ENCODE data around the gene PAPPA. TPM values are rescaled to one million over a fixed set of nuclear protein-coding genes. Genes with fewer than 3 reads are reported as not detected.

PAPPA gene
- total and polyA plus RNA-seq, 2 donors = 0.28 to 0.34 TPM

- Histone ChIP-seq H3K27me3 (ENCODE audit: control insufficient read depth in 2 of 2, insufficient read depth in 1 of 2, low read length in 1 of 2) (no peaks in the 10 kb centered on the region), H3K9me3 (ENCODE audit: control insufficient read depth in 2 of 2, insufficient read depth in 1 of 2, low read length in 1 of 2) (no peaks in the 10 kb centered on the region), H3K36me3 (ENCODE audit: control insufficient read depth in 2 of 2, insufficient read depth in 2 of 2, low read length in 1 of 2) (no peaks in the 10 kb centered on the region), H3K27ac (ENCODE audit: low read depth in 1 of 2, low read length in 1 of 2) (no peak overlapping the region), H3K4me1 (ENCODE audit: control insufficient read depth in 2 of 2, insufficient read depth in 2 of 2, low read length in 2 of 2) (no peaks in the 10 kb centered on the region), H3K4me3 (ENCODE audit: low read length in 2 of 2) (no peak overlapping the region)
- no peak for DNase-seq (ENCODE audit: low read depth in 6 of 9, low spot score in 9 of 9)
- 92% methylated on average over 3 of the region's 3 CpGs for WGBS
These were observed 165.9 kb downstream of the PAPPA start for GRCh38 chr9:116319480-116319879.

DNA sequence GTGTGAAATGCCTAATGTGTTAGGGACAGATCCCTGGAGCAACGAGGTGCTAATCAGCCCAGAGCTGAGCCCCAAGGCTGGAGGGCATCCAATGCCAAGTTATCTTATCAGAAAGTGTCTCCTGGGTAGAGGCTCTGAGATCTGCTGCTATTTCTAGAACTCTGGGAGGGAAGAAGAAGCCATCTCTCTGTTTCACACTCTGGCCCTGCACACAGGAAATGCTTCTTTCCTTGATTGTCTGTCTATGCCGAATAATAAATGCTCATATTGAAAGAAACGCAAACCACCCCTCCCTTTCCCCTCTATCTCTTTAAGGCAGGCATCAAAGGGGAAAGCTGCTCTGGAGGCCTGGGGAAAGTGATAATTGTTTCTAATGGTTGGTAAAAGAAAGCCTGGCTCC lies 166.7 kb downstream of the PAPPA start:
- 56% methylated on average over 3 of the region's 3 CpGs for WGBS
- Histone ChIP-seq H3K27ac (ENCODE audit: low read depth in 1 of 2, low read length in 1 of 2) (no peak overlapping the region), H3K36me3 (ENCODE audit: control insufficient read depth in 2 of 2, insufficient read depth in 2 of 2, low read length in 1 of 2) (no peaks in the 10 kb centered on the region), H3K4me1 (ENCODE audit: control insufficient read depth in 2 of 2, insufficient read depth in 2 of 2, low read length in 2 of 2) (no peaks in the 10 kb centered on the region), H3K4me3 (ENCODE audit: low read length in 2 of 2) (no peak overlapping the region), H3K27me3 (ENCODE audit: control insufficient read depth in 2 of 2, insufficient read depth in 1 of 2, low read length in 1 of 2) (no peaks in the 10 kb centered on the region), H3K9me3 (ENCODE audit: control insufficient read depth in 2 of 2, insufficient read depth in 1 of 2, low read length in 1 of 2) (no peaks in the 10 kb centered on the region)
- no peak for DNase-seq (ENCODE audit: low read depth in 6 of 9, low spot score in 9 of 9)

- Histone ChIP-seq H3K9me3 (ENCODE audit: control insufficient read depth in 2 of 2, insufficient read depth in 1 of 2, low read length in 1 of 2) (no peaks in the 10 kb centered on the region), H3K27ac (ENCODE audit: low read depth in 1 of 2, low read length in 1 of 2) (no peak overlapping the region), H3K36me3 (ENCODE audit: control insufficient read depth in 2 of 2, insufficient read depth in 2 of 2, low read length in 1 of 2) (no peaks in the 10 kb centered on the region), H3K4me3 (ENCODE audit: low read length in 2 of 2) (no peak overlapping the region), H3K27me3 (ENCODE audit: control insufficient read depth in 2 of 2, insufficient read depth in 1 of 2, low read length in 1 of 2) (no peaks in the 10 kb centered on the region), H3K4me1 (ENCODE audit: control insufficient read depth in 2 of 2, insufficient read depth in 2 of 2, low read length in 2 of 2) (no peaks in the 10 kb centered on the region)
- no peak for DNase-seq (ENCODE audit: low read depth in 6 of 9, low spot score in 9 of 9)
- WGBS = 98% methylated on average over 2 of the region's 2 CpGs
These were observed 168.9 kb downstream of the PAPPA start for GRCh38 chr9:116322521-116322920.

DNA sequence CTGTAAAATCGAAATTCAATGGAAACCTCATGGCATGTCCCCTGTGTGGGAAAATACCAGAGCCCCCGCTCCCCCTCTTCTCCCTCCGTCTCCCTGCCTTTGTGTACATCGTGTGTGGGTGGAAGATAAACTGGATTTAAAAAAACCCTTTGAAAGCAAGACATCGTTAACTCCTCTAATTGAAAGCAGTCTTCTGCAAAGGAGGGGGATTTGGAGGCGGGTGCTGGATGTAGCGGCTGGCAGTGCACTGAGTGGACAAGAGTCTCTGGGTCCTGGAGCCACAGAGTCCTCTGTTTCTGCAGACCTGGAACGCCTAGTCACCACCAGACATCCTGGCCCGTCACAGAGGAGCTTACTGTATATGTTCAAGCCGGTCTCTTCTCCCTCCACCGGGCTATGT lies 169.4 kb downstream of the PAPPA start:
- DNase-seq (ENCODE audit: low read depth in 6 of 9, low spot score in 9 of 9) = no peak
- H3K4me1 ChIP-seq (ENCODE audit: control insufficient read depth in 2 of 2, insufficient read depth in 2 of 2, low read length in 2 of 2) = no peaks in the 10 kb centered on the region
- no peaks in the 10 kb centered on the region for H3K9me3 ChIP-seq (ENCODE audit: control insufficient read depth in 2 of 2, insufficient read depth in 1 of 2, low read length in 1 of 2)
- H3K36me3 ChIP-seq (ENCODE audit: control insufficient read depth in 2 of 2, insufficient read depth in 2 of 2, low read length in 1 of 2) = no peaks in the 10 kb centered on the region
- no peaks in the 10 kb centered on the region for H3K27me3 ChIP-seq (ENCODE audit: control insufficient read depth in 2 of 2, insufficient read depth in 1 of 2, low read length in 1 of 2)
- H3K4me3 ChIP-seq (ENCODE audit: low read length in 2 of 2) = no peak overlapping the region
- 75% methylated on average over 11 of the region's 11 CpGs for WGBS
- H3K27ac ChIP-seq (ENCODE audit: low read depth in 1 of 2, low read length in 1 of 2) = no peak overlapping the region

GRCh38 chr9:116323571-116323970 lies 170.0 kb downstream of the PAPPA start:
- H3K27me3 ChIP-seq (ENCODE audit: control insufficient read depth in 2 of 2, insufficient read depth in 1 of 2, low read length in 1 of 2) = no peaks in the 10 kb centered on the region
- no peak for DNase-seq (ENCODE audit: low read depth in 6 of 9, low spot score in 9 of 9)
- H3K4me3 ChIP-seq (ENCODE audit: low read length in 2 of 2) = no peak overlapping the region
- H3K27ac ChIP-seq (ENCODE audit: low read depth in 1 of 2, low read length in 1 of 2) = no peak overlapping the region
- no peaks in the 10 kb centered on the region for H3K9me3 ChIP-seq (ENCODE audit: control insufficient read depth in 2 of 2, insufficient read depth in 1 of 2, low read length in 1 of 2)
- H3K4me1 ChIP-seq (ENCODE audit: control insufficient read depth in 2 of 2, insufficient read depth in 2 of 2, low read length in 2 of 2) = no peaks in the 10 kb centered on the region
- no peaks in the 10 kb centered on the region for H3K36me3 ChIP-seq (ENCODE audit: control insufficient read depth in 2 of 2, insufficient read depth in 2 of 2, low read length in 1 of 2)

DNA sequence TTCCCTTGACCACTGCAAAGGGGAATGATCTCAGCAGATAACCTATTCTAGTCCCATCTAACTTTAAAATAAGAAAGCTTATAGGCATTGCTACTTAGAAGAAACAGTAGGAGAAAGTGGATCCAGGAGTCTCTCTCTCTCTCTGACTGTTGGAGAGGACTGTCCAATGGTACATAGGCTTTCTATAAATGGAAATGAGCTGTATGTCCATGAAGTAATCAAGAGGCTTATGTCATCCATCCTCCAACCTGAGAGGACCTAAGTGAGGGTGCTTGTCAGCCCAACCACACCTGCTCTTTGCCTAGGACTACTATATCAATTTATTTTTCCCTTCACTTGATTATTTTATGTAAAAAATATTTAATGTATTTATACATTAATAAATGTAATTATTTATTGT lies 172.3 kb downstream of the PAPPA start:
- H3K27me3 ChIP-seq (ENCODE audit: control insufficient read depth in 2 of 2, insufficient read depth in 1 of 2, low read length in 1 of 2) = no peaks in the 10 kb centered on the region
- H3K4me3 ChIP-seq (ENCODE audit: low read length in 2 of 2) = no peak overlapping the region
- H3K27ac ChIP-seq (ENCODE audit: low read depth in 1 of 2, low read length in 1 of 2) = no peak overlapping the region
- DNase-seq (ENCODE audit: low read depth in 6 of 9, low spot score in 9 of 9) = no peak
- no peaks in the 10 kb centered on the region for H3K9me3 ChIP-seq (ENCODE audit: control insufficient read depth in 2 of 2, insufficient read depth in 1 of 2, low read length in 1 of 2)
- no peaks in the 10 kb centered on the region for H3K36me3 ChIP-seq (ENCODE audit: control insufficient read depth in 2 of 2, insufficient read depth in 2 of 2, low read length in 1 of 2)
- no peaks in the 10 kb centered on the region for H3K4me1 ChIP-seq (ENCODE audit: control insufficient read depth in 2 of 2, insufficient read depth in 2 of 2, low read length in 2 of 2)

- H3K27ac ChIP-seq (ENCODE audit: low read depth in 1 of 2, low read length in 1 of 2) = no peak overlapping the region
These were observed 174.3 kb downstream of the PAPPA start for GRCh38 chr9:116327701-116328405.

DNA sequence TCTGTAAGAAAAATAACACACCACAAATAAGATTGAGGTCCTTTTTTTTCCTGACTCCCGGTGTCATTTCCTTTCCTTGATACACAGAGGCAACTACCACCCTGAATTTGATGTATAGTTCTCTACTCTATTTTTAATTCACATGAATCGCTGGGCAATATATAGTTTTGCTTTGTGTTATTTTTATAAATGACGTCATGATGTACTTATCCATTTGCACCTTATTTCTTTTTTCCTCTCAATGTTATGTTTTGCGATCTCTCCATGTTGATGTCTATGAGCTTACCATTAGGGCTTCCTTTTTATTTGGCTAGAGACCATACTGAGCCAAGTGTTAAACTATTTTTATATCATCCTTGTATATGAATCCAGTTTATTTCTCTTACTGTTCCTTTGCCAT lies 175.9 kb downstream of the PAPPA start:
- Histone ChIP-seq H3K9me3 (ENCODE audit: control insufficient read depth in 2 of 2, insufficient read depth in 1 of 2, low read length in 1 of 2) (no peaks in the 10 kb centered on the region), H3K36me3 (ENCODE audit: control insufficient read depth in 2 of 2, insufficient read depth in 2 of 2, low read length in 1 of 2) (no peaks in the 10 kb centered on the region), H3K27ac (ENCODE audit: low read depth in 1 of 2, low read length in 1 of 2) (no peak overlapping the region), H3K4me3 (ENCODE audit: low read length in 2 of 2) (no peak overlapping the region), H3K27me3 (ENCODE audit: control insufficient read depth in 2 of 2, insufficient read depth in 1 of 2, low read length in 1 of 2) (no peaks in the 10 kb centered on the region), H3K4me1 (ENCODE audit: control insufficient read depth in 2 of 2, insufficient read depth in 2 of 2, low read length in 2 of 2) (no peaks in the 10 kb centered on the region)
- 90% methylated on average over 4 of the region's 4 CpGs for WGBS
- no peak for DNase-seq (ENCODE audit: low read depth in 6 of 9, low spot score in 9 of 9)

More at GRCh38 chr9:116327701-116328405, 174.3 kb downstream of the PAPPA start:
- Histone ChIP-seq H3K27me3 (ENCODE audit: control insufficient read depth in 2 of 2, insufficient read depth in 1 of 2, low read length in 1 of 2) (no peaks in the 10 kb centered on the region), H3K4me1 (ENCODE audit: control insufficient read depth in 2 of 2, insufficient read depth in 2 of 2, low read length in 2 of 2) (no peaks in the 10 kb centered on the region), H3K9me3 (ENCODE audit: control insufficient read depth in 2 of 2, insufficient read depth in 1 of 2, low read length in 1 of 2) (no peaks in the 10 kb centered on the region), H3K36me3 (ENCODE audit: control insufficient read depth in 2 of 2, insufficient read depth in 2 of 2, low read length in 1 of 2) (no peaks in the 10 kb centered on the region), H3K4me3 (ENCODE audit: low read length in 2 of 2) (no peak overlapping the region)
- WGBS = 70% methylated on average over 4 of the region's 4 CpGs
- DNase-seq (ENCODE audit: low read depth in 6 of 9, low spot score in 9 of 9) = no peak

GRCh38 chr9:116331241-116331640 lies 177.7 kb downstream of the PAPPA start:
- H3K36me3 ChIP-seq (ENCODE audit: control insufficient read depth in 2 of 2, insufficient read depth in 2 of 2, low read length in 1 of 2) = no peaks in the 10 kb centered on the region
- no peaks in the 10 kb centered on the region for H3K27me3 ChIP-seq (ENCODE audit: control insufficient read depth in 2 of 2, insufficient read depth in 1 of 2, low read length in 1 of 2)
- WGBS = 61% methylated on average over 3 of the region's 3 CpGs
- no peak overlapping the region for H3K4me3 ChIP-seq (ENCODE audit: low read length in 2 of 2)
- H3K27ac ChIP-seq (ENCODE audit: low read depth in 1 of 2, low read length in 1 of 2) = no peak overlapping the region
- H3K4me1 ChIP-seq (ENCODE audit: control insufficient read depth in 2 of 2, insufficient read depth in 2 of 2, low read length in 2 of 2) = no peaks in the 10 kb centered on the region
- no peaks in the 10 kb centered on the region for H3K9me3 ChIP-seq (ENCODE audit: control insufficient read depth in 2 of 2, insufficient read depth in 1 of 2, low read length in 1 of 2)
- no peak for DNase-seq (ENCODE audit: low read depth in 6 of 9, low spot score in 9 of 9)

All from thymus (tissue), 11 donors.